ENCODE data around the gene RAD54L. TPM values are rescaled to one million over a fixed set of nuclear protein-coding genes. Genes with fewer than 3 reads are reported as not detected.
A peak's percentile ranks its signal among the peaks of the same experiment; 100 is the strongest.

Gene RAD54L
- total and polyA plus RNA-seq, 10 of the 15 experiments (the other 5 are each of a cell fraction or from before 2014, with no cell fraction given): 12.9 to 54.2 (median 23.6) TPM

DNA sequence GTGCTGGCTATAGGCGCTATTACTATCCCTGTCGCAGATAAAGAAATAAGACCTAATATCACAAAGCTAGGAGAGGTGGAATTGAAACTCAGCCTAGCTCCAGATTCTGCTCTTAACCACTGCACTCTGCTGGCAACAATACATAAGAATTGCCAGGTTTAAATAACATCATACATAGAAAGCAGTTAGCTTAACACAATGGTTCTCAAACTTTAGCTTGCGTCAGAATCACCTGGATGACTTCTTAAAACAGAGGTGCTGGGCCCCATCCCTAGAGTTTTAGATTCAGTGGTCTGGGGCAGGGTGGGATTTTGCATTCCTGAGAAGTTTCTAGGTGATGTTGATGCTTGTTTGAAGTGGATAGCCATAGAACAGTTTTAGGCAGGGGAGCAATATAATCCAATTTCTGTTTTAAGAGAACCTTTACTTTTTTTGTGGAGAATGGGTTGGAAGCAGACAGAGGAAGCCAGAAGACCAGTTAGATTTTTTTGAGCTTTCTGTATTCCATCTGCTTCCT lies 48.3 kb upstream of the RAD54L start:
- in situ Hi-C loops (cut with MboI) (no loop called here), intact Hi-C loops (cut with micrococcal nuclease; ENCODE audit: unreplicated experiment) (no loop called here)
- CTCF ChIA-PET: interaction anchor here (0.7 to 3.9 kb wide), 5 partner anchors 16 to 134 kb away, joined by 3 to 30 read pairs (median 9); no protein-coding TSS in a partner anchor
- RAD21 ChIA-PET (ENCODE audit: unreplicated experiment): interaction anchor here (0.6 to 3.0 kb wide), 7 partner anchors 16 to 163 kb away, joined by 3 to 13 read pairs (median 5); no protein-coding TSS in a partner anchor
- ATAC-seq (no peak), FAIRE-seq (peak; percentile 18), DNase-seq (ENCODE audit: low read depth, low spot score) (no peak)
- Histone ChIP-seq H3K4me1 (ENCODE audit: control insufficient read depth, insufficient read depth, low read length) (peaks cover 9% of the 10 kb centered on the region), H3K4me2 (ENCODE audit: control insufficient read depth, insufficient read depth) (peak overlapping the region; percentile 49), H3K9me3 (replicated peaks; ENCODE audit: control insufficient read depth, insufficient read depth, low read length) (no peaks in the 10 kb centered on the region), H4K20me1 (ENCODE audit: control insufficient read depth, insufficient read depth) (no peaks in the 10 kb centered on the region), H3K36me3 (ENCODE audit: control insufficient read depth in 2 of 2, insufficient read depth in 2 of 2, low read length in 1 of 2) (no peaks in the 10 kb centered on the region; a peak in 1 of 4 replicates), H3K4me3 (peak overlapping the region; percentile 98), H3K27me3 (replicated peaks in 1 of 2; ENCODE audit: control insufficient read depth in 2 of 2, insufficient read depth in 2 of 2, low read length in 1 of 2) (no peaks in the 10 kb centered on the region), H3K79me2 (ENCODE audit: control insufficient read depth, insufficient read depth, low read length) (peaks cover 6% of the 10 kb centered on the region), H3K9ac (ENCODE audit: control insufficient read depth, insufficient read depth, low read length) (no peak overlapping the region), H3K27ac (ENCODE audit: control insufficient read depth, insufficient read depth) (no peak overlapping the region), H2AFZ (ENCODE audit: control insufficient read depth, low read depth, low read length) (no peak overlapping the region)
- TF ChIP-seq, protein P1, sequence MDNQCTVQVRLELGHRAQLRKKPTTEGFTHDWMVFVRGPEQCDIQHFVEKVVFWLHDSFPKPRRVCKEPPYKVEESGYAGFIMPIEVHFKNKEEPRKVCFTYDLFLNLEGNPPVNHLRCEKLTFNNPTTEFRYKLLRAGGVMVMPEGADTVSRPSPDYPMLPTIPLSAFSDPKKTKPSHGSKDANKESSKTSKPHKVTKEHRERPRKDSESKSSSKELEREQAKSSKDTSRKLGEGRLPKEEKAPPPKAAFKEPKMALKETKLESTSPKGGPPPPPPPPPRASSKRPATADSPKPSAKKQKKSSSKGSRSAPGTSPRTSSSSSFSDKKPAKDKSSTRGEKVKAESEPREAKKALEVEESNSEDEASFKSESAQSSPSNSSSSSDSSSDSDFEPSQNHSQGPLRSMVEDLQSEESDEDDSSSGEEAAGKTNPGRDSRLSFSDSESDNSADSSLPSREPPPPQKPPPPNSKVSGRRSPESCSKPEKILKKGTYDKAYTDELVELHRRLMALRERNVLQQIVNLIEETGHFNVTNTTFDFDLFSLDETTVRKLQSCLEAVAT (IDR thresholded peaks at IDR 0.05): 0 out of 2 replicates have a peak, but pooled peaks have one; percentile 7
- no peak for TF ChIP-seq RCOR1 (conservative IDR thresholded peaks at IDR 0.05; ENCODE audit: low read depth, low read length)
- SMC1A ChIA-PET (ENCODE audit: uncharacterized antibody, unreplicated experiment): interaction anchor here (0.5 to 3.1 kb wide), 7 partner anchors 13 to 165 kb away, joined by 3 to 11 read pairs (median 3); no protein-coding TSS in a partner anchor
- no TSS peak for BruUV-seq (replicated peaks)
- WGBS (ENCODE audit: insufficient coverage, insufficient replicate concordance, low lambda C conversion rate, missing lambda C conversion rate): 67% methylated on average over 3 of the region's 3 CpGs
- POLR2A ChIA-PET: interaction anchor here (0.7 to 2.3 kb wide), 4 partner anchors 13 to 90 kb away, joined by 3 to 9 read pairs (median 5); partner anchors contain the start of gene RAD54L

DNA sequence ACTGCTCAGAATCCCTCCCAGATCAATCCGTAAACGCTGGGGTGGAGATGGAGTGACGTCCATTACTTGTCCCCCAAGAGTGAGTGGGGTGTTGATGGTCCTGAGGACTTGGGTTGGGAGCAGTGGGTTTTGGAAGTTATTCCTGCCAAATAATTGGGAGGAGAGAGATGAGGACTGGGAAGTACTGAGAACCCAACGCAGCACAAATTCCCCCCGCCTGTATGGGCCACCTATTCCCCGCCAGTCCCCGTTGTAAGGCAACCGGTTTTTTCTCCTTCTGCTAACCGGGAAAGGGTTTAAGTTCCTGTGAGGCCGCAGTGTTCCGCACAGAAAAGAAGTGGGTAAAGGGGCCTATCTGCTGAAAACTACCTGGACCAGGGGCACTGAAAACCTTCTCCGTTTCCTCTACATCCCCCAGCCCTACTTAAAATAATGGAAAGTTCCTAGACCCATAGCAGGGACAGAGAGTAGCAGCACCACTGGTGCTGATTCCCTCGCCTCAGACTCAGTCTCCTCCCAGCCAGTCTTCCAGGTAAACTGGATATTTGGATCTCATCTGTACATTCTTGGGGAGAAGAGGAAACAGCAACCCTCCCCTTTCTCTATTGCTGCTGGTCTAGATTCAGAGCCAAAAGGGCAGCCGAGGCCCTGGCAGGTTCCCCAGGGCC lies 43.7 kb upstream of the RAD54L start:
- intact Hi-C loops (cut with micrococcal nuclease; ENCODE audit: unreplicated experiment): no loop called here
- ChIA-PET SMC1A (ENCODE audit: uncharacterized antibody, unreplicated experiment) (interaction anchor here (1.0 kb wide), 1 partner anchor 22 kb away, joined by 4 read pairs; no protein-coding TSS in a partner anchor), RAD21 (ENCODE audit: unreplicated experiment) (interaction anchor here (0.7 to 1.2 kb wide), 2 partner anchors 20 to 267 kb away, joined by 3 read pairs; no protein-coding TSS in a partner anchor), CTCF (interaction anchor here (2.2 kb wide), 1 partner anchor 20 kb away, joined by 9 read pairs; no protein-coding TSS in a partner anchor), POLR2A (no interaction called here)
- Histone ChIP-seq H3K9ac (ENCODE audit: control insufficient read depth, insufficient read depth, low read length) (no peak overlapping the region), H2AFZ (ENCODE audit: control insufficient read depth, low read depth, low read length) (peak overlapping the region; percentile 85), H3K79me2 (ENCODE audit: control insufficient read depth, insufficient read depth, low read length) (no peaks in the 10 kb centered on the region), H3K9me3 (replicated peaks; ENCODE audit: control insufficient read depth, insufficient read depth, low read length) (no peaks in the 10 kb centered on the region), H4K20me1 (ENCODE audit: control insufficient read depth, insufficient read depth) (no peaks in the 10 kb centered on the region), H3K4me3 (no peak overlapping the region; the same call in 1 of the 2 replicates), H3K4me2 (ENCODE audit: control insufficient read depth, insufficient read depth) (peak overlapping the region; percentile 83; the same call in 1 of the 2 replicates), H3K4me1 (ENCODE audit: control insufficient read depth, insufficient read depth, low read length) (peaks cover 3% of the 10 kb centered on the region; the same call in 1 of the 2 replicates), H3K27me3 (replicated peaks in 1 of 2; ENCODE audit: control insufficient read depth in 2 of 2, insufficient read depth in 2 of 2, low read length in 1 of 2) (no peaks in the 10 kb centered on the region), H3K36me3 (ENCODE audit: control insufficient read depth in 2 of 2, insufficient read depth in 2 of 2, low read length in 1 of 2) (no peaks in the 10 kb centered on the region), H3K27ac (ENCODE audit: control insufficient read depth, insufficient read depth) (no peak overlapping the region)
- in situ Hi-C loops (cut with MboI): no loop called here
- FAIRE-seq (no peak), DNase-seq (ENCODE audit: low read depth, low spot score) (no peak), ATAC-seq (no peak)
- no TSS peak for BruUV-seq (replicated peaks)
- WGBS (ENCODE audit: insufficient coverage, insufficient replicate concordance, low lambda C conversion rate, missing lambda C conversion rate): 70% methylated on average over 13 of the region's 14 CpGs
- TF ChIP-seq CHD1 (IDR thresholded peaks at IDR 0.05; ENCODE audit: low read depth, low read length) (no peak), ESRRA (IDR thresholded peaks at IDR 0.05; ENCODE audit: low read length) (no peak), HCFC1 (IDR thresholded peaks at IDR 0.05; ENCODE audit: low read length) (no peak), MYC (IDR thresholded peaks at IDR 0.05; ENCODE audit: insufficient read depth, insufficient read length, insufficient replicate concordance, low read length, severe bottlenecking) (no peak), MEF2B (IDR thresholded peaks at IDR 0.05; ENCODE audit: partially characterized antibody, poor library complexity, severe bottlenecking) (no peak), BCL11A (IDR thresholded peaks at IDR 0.05; ENCODE audit: low read depth, low read length) (no peak)
- TF ChIP-seq, protein P2, sequence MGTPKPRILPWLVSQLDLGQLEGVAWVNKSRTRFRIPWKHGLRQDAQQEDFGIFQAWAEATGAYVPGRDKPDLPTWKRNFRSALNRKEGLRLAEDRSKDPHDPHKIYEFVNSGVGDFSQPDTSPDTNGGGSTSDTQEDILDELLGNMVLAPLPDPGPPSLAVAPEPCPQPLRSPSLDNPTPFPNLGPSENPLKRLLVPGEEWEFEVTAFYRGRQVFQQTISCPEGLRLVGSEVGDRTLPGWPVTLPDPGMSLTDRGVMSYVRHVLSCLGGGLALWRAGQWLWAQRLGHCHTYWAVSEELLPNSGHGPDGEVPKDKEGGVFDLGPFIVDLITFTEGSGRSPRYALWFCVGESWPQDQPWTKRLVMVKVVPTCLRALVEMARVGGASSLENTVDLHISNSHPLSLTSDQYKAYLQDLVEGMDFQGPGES (IDR thresholded peaks at IDR 0.05): no peak

Data from GM12878 (cell line).